Ovary (tissue), 9 donors: ENCODE results near the gene ZNF778. TPM values are rescaled to one million over a fixed set of nuclear protein-coding genes. Genes with fewer than 3 reads are reported as not detected.

Experiments used
- DNase-seq, 5 donors: peaks; one replicate each; pipeline ENCODE4 v3.0.0-alpha.2; 2019 to 2020
- H3K27ac ChIP-seq, 2 donors: fragments of 200-600 bp; one replicate each; pipeline versions ENCODE4 v1.5.1 to v1.8.0; 2019 to 2022
- H3K27me3 ChIP-seq: fragments of 200-600 bp; one replicate; pipeline ENCODE4 v1.8.0; 2022
- H3K36me3 ChIP-seq: fragments of 200-600 bp; sonication (generic); one replicate; pipeline ENCODE4 v1.5.1; 2019
- H3K4me1 ChIP-seq: one replicate; pipeline ENCODE4 v1.8.1; 2013; ENCODE audit warnings: mild to moderate bottlenecking, moderate library complexity; ENCODE audit not compliant: insufficient read depth
- H3K4me3 ChIP-seq: fragments of 200-600 bp; sonication (generic); one replicate; pipeline ENCODE4 v1.5.1; 2017
- H3K9me3 ChIP-seq, 2 donors: fragments of 200-600 bp in 1 of 2; sonication (generic) in 1 of 2; one replicate each; pipeline versions ENCODE4 v1.5.1 to v1.8.1; 2013 to 2019; ENCODE audit warnings: mild to moderate bottlenecking in 1 of 2, moderate library complexity in 1 of 2
- CTCF ChIP-seq, 3 donors: fragments of 450-650 bp in 2 of 3; fragments of 200-600 bp in 1 of 3; IDR thresholded peaks; one replicate each; pipeline versions ENCODE4 v1.5.1 to v1.8.0; 2016 to 2022; ENCODE audit warnings: antibody characterized with exemption in 3 of 3, mild to moderate bottlenecking in 1 of 3
- EP300 ChIP-seq: sonication (generic); formaldehyde crosslinking; IDR thresholded peaks from one replicate; pipeline ENCODE4 v1.6.1; 2017; ENCODE audit warnings: antibody characterized with exemption
- POLR2A ChIP-seq: fragments of 450-650 bp; IDR thresholded peaks from one replicate; pipeline ENCODE4 v1.6.1; 2017; ENCODE audit warnings: antibody characterized with exemption, mild to moderate bottlenecking, moderate library complexity
- WGBS, 3 donors: extraction: QIAGEN DNeasy Blood & Tissue Kit in 1 of 3; methylation state at CpG; one replicate each; pipeline versions ENCODE4 v1.1.5 to v1.1.7; 2013 to 2017; 5-methylcytosine and 5-hydroxymethylcytosine counted together
- intact Hi-C, 4 donors: fragments of 100-400 bp; cut with DNase I; formaldehyde crosslinking; loops; one replicate each; pipeline versions ENCODE4 v1.11.0 to v1.15.1; 2022 to 2023
- polyA plus RNA-seq, 2 donors: library from polyadenylated mRNA; stranded (reverse); fragments of 200-250 nt in 1 of 2; fragments of 350-450 nt in 1 of 2; fragmentation: Illumina TruSeq in 1 of 2; extraction: RNeasy Lipid Tissue Mini Kit (QIAGEN cat#74804) in 1 of 2; gene quantifications; one replicate each; pipeline ENCODE4 v1.2.3, GENCODE V29; 2013 to 2014
- total RNA-seq, 7 donors: library from RNA; depleted of rRNA in 2 of 7; stranded (reverse); fragments of >200 nt in 2 of 7; fragmentation: NEBNext Ultra II Directional in 3 of 7; extraction: Animal tissue kit (Norgen Biotek cat#: 25700) in 3 of 7; gene quantifications; one replicate each; pipeline versions ENCODE4 v1.1.0 to v1.2.4, GENCODE V29; 2016 to 2023
- donor health status: DM: no; HTN: no; CAD: no; lungs with moderate emphysema.
- donor health status: DM: no; HTN: no; CAD: no.
- donor health status: Bipolar disorder and iron deficiency.
- donor health status: DM: yes; HTN: yes; CAD: no.
- donor health status: DM: no; HTN: no; CAD: no.
- donor health status: DM: yes; HTN: yes; CAD: no.

ZNF778 gene
- total and polyA plus RNA-seq, 9 donors = 1.8 to 71.9 (median 8.3) TPM

DNA sequence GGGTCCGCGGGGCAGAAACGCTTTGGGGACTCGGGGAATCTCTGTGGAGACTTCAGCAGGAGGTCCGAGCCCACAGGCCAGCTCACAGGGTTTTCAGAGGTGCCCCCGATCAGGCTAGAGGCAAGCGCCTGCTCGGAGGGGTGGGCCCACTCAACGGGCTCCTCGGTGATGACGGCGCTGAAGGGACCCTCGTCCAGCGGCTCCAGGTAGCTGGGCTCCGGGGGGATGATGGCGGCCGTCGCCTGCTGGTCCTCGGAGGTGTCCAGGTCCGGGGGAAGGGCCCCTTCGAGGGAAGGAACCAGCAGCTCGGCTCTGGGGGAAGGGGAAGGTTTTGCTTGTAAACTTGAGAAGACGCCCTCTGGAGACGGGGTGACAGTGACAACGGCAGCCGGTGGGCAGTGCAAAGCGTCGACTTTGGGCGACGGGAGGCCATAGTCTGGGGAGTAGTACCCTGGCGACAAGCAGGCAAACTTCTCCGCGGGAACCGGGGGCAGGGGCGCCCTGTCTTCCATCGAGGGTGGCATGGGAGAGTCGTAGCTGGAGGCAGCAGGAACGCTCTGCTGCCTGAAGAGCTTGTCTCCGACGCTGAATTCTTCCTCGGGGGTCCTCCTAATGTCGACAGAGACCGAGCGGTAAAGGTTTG, 63.2 kb downstream of the ZNF778 start:
- DNase-seq = no peak
- peaks cover 10% of the 10 kb centered on the region for H3K4me1 ChIP-seq
- no peaks in the 10 kb centered on the region for H3K9me3 ChIP-seq
- H3K36me3 ChIP-seq = no peaks in the 10 kb centered on the region
- 92 to 95% (median 94%) methylated on average over 43 to 44 of the region's 44 CpGs for WGBS, 3 donors
- H3K27me3 ChIP-seq = no peaks in the 10 kb centered on the region
- TF ChIP-seq POLR2A (no peak), EP300 (no peak), CTCF (IDR thresholded peaks at IDR 0.05) (no peak)
- no peak overlapping the region for H3K4me3 ChIP-seq
- intact Hi-C loops = no loop called here
- H3K27ac ChIP-seq = no peak overlapping the region

DNA sequence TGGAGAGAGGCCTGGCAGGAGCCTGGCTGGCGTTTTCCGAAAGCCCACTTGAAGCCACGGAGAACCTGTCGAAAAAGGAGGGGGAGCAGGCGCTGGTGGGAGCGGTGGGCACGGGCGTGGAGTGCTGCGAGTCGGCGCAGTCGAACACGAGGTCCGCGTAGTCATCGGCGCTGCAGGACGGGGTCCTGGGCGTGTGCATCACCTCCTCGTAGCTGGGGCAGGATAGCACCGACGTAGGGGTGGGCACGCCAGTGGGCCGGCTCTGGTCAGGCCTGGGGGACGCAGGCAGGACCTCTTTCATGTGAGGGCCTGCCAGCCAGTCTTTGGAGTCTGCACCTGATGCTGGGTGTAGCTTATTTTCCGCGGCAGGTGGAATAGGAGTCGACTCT, 63.7 kb downstream of the ZNF778 start:
- H3K4me3 ChIP-seq = no peak overlapping the region
- no peaks in the 10 kb centered on the region for H3K9me3 ChIP-seq
- no peaks in the 10 kb centered on the region for H3K27me3 ChIP-seq
- DNase-seq = no peak
- H3K4me1 ChIP-seq = peaks cover 10% of the 10 kb centered on the region
- TF ChIP-seq CTCF (IDR thresholded peaks at IDR 0.05) (no peak), POLR2A (no peak), EP300 (no peak)
- intact Hi-C loops = no loop called here
- 95 to 96% (median 96%) methylated on average over 28 of the region's 28 CpGs for WGBS, 3 donors
- no peak overlapping the region for H3K27ac ChIP-seq
- H3K36me3 ChIP-seq = no peaks in the 10 kb centered on the region

DNA sequence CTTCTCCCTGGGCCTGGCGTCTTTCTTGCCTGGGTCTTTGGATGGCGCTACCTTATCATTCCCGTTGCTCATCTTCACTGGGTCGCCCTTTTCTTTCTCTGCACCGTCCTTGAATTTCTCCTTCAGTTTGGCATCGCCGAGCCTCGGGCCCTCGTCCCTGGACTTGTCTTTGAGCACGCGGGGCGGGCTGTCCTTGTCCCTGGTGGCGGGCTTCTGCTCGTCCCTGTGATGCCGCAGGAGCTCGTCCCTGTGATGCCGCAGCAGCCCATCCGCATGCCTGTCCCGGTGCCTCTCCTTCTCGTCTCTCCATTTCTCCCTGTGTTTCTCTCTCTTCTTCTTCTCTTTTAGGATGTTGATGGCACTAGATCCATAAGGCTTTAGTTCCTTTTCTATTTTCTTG, 64.3 kb downstream of the ZNF778 start:
- no peak overlapping the region for H3K27ac ChIP-seq
- TF ChIP-seq CTCF (IDR thresholded peaks at IDR 0.05) = no peak
- H3K9me3 ChIP-seq = no peaks in the 10 kb centered on the region
- 95 to 96% (median 96%) methylated on average over 20 of the region's 20 CpGs for WGBS, 3 donors
- no peak for DNase-seq
- H3K4me1 ChIP-seq = peaks cover 10% of the 10 kb centered on the region
- H3K4me3 ChIP-seq = no peak overlapping the region
- intact Hi-C loops = no loop called here
- H3K36me3 ChIP-seq = no peaks in the 10 kb centered on the region
- no peaks in the 10 kb centered on the region for H3K27me3 ChIP-seq

DNA sequence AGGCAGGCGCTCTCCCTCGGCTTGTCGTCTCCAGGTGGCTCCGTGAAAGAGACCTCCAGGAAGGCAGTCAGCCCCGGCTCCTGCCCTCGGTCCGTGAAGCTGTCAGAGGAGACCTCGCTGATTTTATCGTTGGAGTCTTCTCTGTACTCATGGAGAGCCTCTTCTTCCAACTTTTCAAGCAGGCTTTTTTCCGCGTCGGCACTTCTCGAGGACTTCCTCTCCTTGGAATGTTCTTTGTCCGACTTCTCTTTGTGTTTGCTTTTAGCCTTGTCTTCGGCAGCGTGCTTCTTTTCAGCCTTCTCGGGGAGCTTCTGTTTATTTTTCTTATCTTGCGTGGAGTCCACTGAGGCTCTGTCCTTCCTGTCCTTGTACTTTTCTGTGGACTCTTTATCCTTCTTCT, 65.0 kb downstream of the ZNF778 start:
- intact Hi-C loops = no loop called here
- Histone ChIP-seq H3K4me1 (peaks cover 5% of the 10 kb centered on the region), H3K27ac (no peak overlapping the region), H3K27me3 (no peaks in the 10 kb centered on the region), H3K36me3 (no peaks in the 10 kb centered on the region), H3K4me3 (no peak overlapping the region), H3K9me3 (no peaks in the 10 kb centered on the region)
- no peak for DNase-seq
- WGBS, 3 donors = 86 to 96% (median 92%) methylated on average over 18 of the region's 18 CpGs
- no peak for TF ChIP-seq CTCF (IDR thresholded peaks at IDR 0.05)
- TF ChIP-seq EP300 = no peak
- no peak for TF ChIP-seq POLR2A
